ENCODE results near the gene TRAPPC2B. TPM values are rescaled to one million over a fixed set of nuclear protein-coding genes. Genes with fewer than 3 reads are reported as not detected.

TRAPPC2B gene
- total and polyA plus RNA-seq, 8 donors, result 8.2 to 16.0 (median 13.6) TPM

DNA sequence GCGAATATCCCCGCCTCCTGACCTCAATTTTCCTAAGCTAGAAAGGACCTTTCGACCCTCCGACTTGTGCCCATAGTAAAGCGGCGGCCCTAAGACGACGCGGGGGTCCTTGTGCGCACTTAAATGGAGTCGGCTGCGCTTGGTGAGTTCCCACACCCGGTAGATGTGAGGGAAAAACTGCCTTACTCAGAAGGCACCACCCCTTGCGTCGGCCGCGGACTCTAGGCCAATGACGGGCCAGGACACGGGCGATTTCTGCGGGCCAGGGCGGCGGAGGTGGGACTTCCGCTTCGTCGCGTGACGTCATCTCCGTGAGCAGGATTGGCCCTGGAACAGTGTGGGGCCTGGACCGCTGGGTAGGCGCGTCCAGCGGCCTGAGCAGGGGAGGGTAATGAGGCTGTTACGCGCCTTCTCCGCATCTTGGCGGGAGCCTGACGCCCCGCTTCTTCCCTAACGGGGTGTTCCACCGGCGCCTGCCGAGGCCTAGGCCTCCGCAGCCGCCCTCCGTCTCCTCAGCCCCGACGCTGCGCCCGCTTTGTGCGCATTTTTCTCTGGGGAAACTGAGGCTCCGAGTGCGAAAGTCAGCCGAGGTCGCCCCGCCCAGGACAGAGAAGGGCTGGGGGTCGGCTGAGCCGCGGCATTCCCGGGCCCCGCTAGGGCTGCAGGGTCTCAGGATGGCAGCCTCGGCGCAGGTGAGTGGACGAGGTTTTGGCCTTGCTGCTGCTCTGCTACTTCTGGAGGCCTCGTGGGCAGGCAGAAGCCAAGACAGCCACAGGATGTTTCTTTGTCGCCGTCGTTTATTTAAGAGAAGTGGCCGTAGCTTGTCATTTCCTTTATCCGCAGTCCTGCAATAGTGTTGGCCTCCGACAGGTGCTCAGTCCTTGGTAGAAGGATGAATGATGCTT lies 42.9 kb upstream of the TRAPPC2B start, which contains the start of gene ZNF543:
Gene ZNF543, plus strand, starts transcription at position 293 of the 905 bp plus-strand sequence. Its CDS starts 382 bp downstream, at position 675.
- DNase-seq (peak; percentile 96 to 98 (median 97)), ATAC-seq (peak; percentile 100)
- intact Hi-C loops (cut with DNase I), result no loop called here
- TF ChIP-seq, protein P1, sequence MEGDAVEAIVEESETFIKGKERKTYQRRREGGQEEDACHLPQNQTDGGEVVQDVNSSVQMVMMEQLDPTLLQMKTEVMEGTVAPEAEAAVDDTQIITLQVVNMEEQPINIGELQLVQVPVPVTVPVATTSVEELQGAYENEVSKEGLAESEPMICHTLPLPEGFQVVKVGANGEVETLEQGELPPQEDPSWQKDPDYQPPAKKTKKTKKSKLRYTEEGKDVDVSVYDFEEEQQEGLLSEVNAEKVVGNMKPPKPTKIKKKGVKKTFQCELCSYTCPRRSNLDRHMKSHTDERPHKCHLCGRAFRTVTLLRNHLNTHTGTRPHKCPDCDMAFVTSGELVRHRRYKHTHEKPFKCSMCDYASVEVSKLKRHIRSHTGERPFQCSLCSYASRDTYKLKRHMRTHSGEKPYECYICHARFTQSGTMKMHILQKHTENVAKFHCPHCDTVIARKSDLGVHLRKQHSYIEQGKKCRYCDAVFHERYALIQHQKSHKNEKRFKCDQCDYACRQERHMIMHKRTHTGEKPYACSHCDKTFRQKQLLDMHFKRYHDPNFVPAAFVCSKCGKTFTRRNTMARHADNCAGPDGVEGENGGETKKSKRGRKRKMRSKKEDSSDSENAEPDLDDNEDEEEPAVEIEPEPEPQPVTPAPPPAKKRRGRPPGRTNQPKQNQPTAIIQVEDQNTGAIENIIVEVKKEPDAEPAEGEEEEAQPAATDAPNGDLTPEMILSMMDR (IDR thresholded peaks at IDR 0.05), result no peak
- peaks cover 0 to 3% of the 10 kb centered on the region in 2 donors for H3K9me3 ChIP-seq
- peak within 1 kb of the TSS; percentile 78 to 94 for H3K4me3 ChIP-seq
- H3K36me3 ChIP-seq, result peaks cover 6 to 23% of the 10 kb centered on the region in 2 donors
- H3K27ac ChIP-seq, result peak within 1 kb of the TSS; percentile 83 to 84
- peaks cover 9 to 19% of the 10 kb centered on the region in 2 donors for H3K4me1 ChIP-seq
- H3K27me3 ChIP-seq, result peaks cover 9 to 34% of the 10 kb centered on the region in 2 donors

DNA sequence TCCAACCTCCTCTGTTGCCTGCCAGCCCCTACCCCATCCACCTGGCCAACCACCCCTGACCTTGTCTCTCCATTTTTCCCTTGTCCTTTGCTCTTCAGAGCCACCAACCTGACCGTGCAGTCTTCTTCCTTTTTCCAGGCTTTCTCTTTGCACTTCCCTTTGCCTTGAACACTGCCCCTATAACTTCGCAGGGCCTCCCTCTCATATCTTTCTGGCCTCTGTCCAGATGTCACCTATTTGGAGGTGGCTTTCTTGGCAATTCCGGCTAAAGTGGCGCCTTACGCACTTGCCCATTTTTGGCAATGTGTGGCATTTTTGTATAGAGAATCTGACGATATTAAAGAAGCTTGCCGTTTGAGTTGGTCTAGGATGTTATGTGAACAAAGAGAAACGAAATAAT lies 42.2 kb upstream of the TRAPPC2B start:
- peaks cover 9 to 27% of the 10 kb centered on the region in 2 donors for H3K27me3 ChIP-seq
- H3K4me1 ChIP-seq, result peaks cover 9 to 19% of the 10 kb centered on the region in 2 donors
- DNase-seq, result no peak
- H3K9me3 ChIP-seq, result peaks cover 0 to 3% of the 10 kb centered on the region in 2 donors
- H3K27ac ChIP-seq, result peak overlapping the region in 1 of 2 donors; percentile 84
- H3K4me3 ChIP-seq, result peak overlapping the region; percentile 78 to 94
- TF ChIP-seq, protein P1 (IDR thresholded peaks at IDR 0.05), result no peak
- intact Hi-C loops (cut with DNase I), result no loop called here
- H3K36me3 ChIP-seq, result peaks cover 6 to 30% of the 10 kb centered on the region in 2 donors
- ATAC-seq, result no peak

DNA sequence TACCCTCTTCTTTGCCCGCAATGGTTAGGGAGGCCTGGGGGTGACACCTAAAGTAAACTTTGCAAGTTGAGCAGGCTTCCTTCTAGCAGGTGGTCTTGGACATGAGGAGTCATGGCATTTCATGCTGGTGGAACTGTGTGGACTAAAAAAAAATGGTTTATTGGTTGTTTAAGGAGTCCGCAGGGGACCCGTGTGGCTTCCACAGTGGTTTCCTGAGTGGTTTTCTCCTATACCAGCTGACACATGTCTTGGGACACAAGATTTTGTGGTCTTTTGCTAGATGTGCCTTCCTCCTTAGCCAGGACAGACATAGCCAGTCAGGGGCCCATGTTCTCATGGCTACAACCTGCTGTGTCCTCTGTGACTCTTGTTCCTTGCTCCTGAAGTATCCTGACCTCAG lies 41.6 kb upstream of the TRAPPC2B start:
- DNase-seq (no peak), ATAC-seq (no peak)
- Histone ChIP-seq H3K36me3 (peaks cover 6 to 36% of the 10 kb centered on the region in 2 donors), H3K27ac (no peak overlapping the region), H3K4me3 (peak overlapping the region; percentile 78 to 94), H3K27me3 (peaks cover 9 to 21% of the 10 kb centered on the region in 2 donors), H3K4me1 (peaks cover 9 to 19% of the 10 kb centered on the region in 2 donors), H3K9me3 (peaks cover 0 to 5% of the 10 kb centered on the region in 2 donors)
- intact Hi-C loops (cut with DNase I), result no loop called here
- TF ChIP-seq, protein P1 (IDR thresholded peaks at IDR 0.05), result no peak

DNA sequence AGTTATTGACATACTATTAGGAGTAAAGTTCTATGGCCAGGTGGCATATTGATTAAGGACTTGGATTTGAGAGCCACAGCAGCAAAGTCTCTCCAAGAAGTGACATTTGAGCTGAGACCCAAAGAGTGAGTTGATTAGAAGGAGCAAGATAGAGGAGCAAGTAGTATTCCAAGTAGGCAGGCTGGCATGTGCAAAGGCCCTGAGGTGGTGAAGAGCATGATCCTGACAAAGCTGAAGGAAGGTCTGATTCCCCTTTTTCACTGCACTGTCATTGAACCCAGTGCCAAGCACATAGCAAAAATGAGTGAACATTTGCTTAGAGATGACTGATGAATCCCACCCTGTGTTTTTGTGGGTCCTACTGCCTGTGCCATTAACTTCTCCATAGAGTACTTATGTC lies 38.4 kb upstream of the TRAPPC2B start:
- Histone ChIP-seq H3K27ac (no peak overlapping the region), H3K4me3 (no peak overlapping the region), H3K9me3 (peaks cover 0 to 32% of the 10 kb centered on the region in 2 donors), H3K4me1 (peaks cover 9 to 19% of the 10 kb centered on the region in 2 donors), H3K27me3 (no peaks in the 10 kb centered on the region), H3K36me3 (peaks cover 10 to 69% of the 10 kb centered on the region in 2 donors)
- ATAC-seq, result no peak
- intact Hi-C loops (cut with DNase I), result no loop called here
- TF ChIP-seq, protein P1 (IDR thresholded peaks at IDR 0.05), result no peak
- no peak for DNase-seq

DNA sequence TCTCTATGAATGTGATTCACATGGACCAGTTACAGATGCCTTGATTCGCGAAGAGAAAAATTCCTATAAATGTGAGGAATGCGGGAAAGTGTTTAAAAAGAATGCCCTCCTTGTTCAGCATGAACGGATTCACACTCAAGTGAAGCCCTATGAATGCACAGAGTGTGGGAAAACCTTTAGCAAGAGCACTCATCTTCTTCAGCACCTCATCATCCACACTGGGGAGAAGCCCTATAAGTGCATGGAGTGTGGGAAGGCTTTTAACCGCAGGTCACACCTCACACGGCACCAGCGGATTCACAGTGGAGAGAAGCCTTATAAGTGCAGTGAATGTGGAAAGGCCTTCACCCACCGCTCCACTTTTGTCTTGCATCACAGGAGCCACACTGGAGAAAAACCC lies 35.4 kb upstream of the TRAPPC2B start:
- Histone ChIP-seq H3K27ac (no peak overlapping the region), H3K4me3 (no peak overlapping the region), H3K4me1 (no peaks in the 10 kb centered on the region), H3K36me3 (peaks cover 10 to 85% of the 10 kb centered on the region in 2 donors), H3K9me3 (peaks cover 0 to 43% of the 10 kb centered on the region in 2 donors), H3K27me3 (no peaks in the 10 kb centered on the region)
- ATAC-seq (no peak), DNase-seq (no peak)
- intact Hi-C loops (cut with DNase I), result no loop called here
- TF ChIP-seq, protein P1 (IDR thresholded peaks at IDR 0.05), result no peak

Data from left lung (tissue), 10 donors.